HG03442 (cell line): ENCODE measurements around the gene NPIPA5.
"Not testable (repeated sequence)": the region's sequence is repeated elsewhere in the genome, so short reads cannot be mapped to it uniquely, and the experiment has no call there.

Experiments used
- ATAC-seq: cut with Tn5 transposase; IDR thresholded peaks from one replicate; pipeline ENCODE4 v1.9.1; 2021; ENCODE audit warnings: mild to moderate bottlenecking, moderate library complexity; ENCODE audit not compliant: unreplicated experiment

NPIPA5 gene

DNA sequence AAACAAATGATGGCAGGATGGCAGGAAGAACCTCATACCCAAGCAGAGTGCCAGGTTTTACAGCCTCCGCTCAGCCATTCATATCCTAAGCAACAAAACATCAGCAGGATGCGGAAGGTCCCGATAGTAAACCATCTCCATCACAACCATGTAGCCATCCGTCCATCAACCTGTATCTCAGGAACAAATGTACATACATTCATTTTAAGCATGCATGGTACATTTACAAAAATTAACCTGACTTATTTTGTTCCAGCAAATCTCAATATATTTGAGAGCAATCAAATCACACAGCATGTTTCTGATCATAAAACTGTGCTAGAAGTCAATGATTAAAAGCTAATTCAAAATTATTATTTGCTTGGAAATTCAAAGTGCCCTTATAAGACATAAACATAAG is at the start of gene NPIPA5:
Gene NPIPA5 (minus strand): TSS at position 101 of the 400 bp plus-strand sequence. CDS start 0 bp downstream, at position 101.
- ATAC-seq, result not testable (repeated sequence)

DNA sequence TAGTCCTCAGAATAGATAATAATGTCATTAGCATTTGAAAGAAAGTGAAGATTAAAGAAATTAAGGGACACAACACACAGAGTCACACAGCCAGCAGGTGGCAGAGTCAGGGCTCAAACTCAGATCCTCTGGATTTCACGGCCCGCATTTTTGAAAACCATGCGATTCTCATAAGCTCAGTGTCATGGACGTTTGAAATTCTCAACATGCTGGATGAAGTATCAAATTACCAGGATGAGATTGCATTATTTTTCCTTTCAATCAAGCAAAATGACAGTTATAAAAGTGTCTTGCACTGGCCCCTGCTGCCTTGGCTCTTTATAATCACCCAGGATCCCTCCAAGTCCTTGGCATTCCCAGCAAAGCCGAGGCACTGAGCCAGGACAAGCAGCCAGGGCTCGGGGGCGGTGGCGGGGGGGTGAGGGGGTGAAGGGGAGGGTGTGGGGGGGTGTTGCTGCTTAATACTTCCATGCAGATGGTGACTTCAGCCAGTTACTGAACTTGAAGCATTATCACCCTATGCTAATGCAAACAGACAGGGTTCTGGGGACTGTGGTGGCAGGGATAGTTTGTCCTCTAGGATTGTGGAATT is 49.6 kb upstream of the NPIPA5 start:
- ATAC-seq, result no peak

DNA sequence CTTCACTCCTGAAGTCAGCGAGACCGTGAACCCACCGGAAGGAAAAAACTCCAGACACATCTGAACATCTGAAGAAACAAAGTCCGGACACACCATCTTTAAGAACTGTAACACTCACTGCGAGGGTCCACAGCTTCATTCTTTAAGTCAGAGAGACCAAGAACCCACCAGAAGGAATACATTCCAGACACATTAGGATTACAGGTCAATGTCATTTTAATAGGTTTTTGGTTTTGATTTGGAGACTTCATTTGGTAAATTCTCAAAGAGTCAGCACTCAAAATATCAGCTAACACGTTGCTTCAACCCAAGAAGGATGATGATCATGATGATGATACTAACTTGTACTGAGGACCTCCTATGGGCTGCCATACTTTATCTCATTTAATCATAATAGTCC is 48.7 kb upstream of the NPIPA5 start:
- no peak for ATAC-seq

DNA sequence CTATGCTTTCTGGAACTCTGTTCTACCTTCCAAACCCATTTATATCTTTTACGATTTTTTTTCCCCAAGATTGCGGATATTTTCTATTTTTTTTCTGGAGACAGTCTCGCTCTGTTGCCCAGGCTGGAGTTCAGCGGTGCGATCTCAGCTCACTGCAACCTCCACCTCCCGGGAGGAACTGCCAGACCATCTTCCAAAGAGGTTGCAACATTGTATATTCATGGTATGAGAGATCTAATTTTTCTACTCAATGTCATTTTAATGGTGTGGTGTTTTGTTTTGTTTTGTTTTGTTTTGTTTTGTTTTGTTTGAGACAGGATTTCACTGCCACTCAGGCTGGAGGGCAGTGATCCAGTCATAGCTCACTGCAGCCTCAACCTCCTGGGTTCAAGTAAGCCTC is 47.8 kb upstream of the NPIPA5 start:
- ATAC-seq, result no peak

DNA sequence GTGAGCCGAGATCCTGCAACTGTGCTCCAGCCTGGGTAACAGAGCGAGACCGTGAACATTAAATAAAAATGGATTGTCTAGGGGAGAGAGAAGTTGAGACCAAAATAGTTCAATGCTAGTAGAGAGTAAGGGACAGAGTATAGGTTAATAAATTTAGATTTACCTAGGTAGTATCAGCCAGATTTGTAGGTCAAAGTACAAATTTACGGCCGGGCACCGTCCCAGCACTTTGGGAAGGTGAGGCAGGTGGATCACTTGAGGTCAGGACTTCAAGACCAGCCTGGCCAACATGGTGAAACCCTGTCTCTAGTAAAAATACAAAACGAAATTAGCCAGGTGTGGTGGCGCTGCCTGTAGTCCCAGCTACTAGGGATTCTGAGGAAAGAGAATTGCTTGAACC is 44.1 kb upstream of the NPIPA5 start:
- ATAC-seq, result no peak

DNA sequence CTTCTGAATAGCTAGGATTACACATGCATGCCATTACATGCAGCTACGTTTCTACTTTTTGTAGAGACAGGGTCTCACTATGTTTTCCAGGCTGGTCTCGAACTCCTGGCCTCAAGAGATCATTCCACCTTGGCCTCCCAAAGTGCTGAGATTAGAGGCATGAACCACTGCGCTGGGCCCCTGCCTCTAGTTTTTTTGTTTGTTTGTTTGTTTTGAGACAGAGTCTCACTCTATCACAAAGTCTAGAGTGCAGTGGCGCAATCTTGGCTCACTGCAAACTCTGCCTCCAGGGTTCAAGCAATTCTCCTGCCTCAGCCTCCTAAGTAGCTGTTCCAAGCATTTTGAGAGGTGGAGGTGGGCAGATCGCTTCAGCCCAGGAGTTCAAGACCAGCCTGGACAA is 43.6 kb upstream of the NPIPA5 start:
- ATAC-seq, result not testable (repeated sequence)

DNA sequence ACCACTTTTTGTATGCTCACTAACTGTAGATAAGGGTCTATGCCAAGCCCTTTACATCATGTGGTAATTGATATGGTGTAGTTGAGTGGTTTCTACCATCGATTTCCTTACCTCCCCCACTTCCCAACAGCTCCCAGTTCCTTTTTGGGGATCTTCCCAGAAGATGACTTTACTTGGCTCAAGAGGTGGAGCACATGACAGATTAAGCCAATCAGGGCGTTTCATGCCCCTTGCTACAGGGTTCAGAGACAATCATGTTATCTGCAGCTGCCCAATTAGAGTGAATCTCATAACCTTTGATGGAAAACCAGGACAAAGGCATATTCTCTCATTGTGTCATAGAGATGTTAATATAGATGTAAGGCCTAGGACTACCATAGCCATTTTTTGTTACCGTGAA is 40.1 kb upstream of the NPIPA5 start:
- ATAC-seq, result no peak

DNA sequence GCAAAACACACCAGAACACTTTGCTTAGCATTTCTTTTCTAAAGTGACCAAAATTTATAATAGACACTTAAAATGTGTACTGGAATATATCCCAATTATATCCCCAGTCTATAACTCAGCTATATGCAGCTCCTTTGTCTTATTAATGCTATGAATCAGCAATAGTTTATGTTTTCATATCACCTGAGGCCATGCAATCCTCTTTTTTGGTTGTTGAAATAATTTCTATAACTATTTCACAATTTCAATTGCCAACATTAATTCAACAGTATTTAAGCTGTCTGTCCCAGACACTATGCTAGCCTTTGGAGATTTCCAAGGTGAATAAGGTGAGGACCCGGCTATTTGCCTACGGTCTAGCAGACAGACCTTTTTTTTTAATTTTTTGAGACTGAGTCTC is 39.1 kb upstream of the NPIPA5 start:
- no peak for ATAC-seq

DNA sequence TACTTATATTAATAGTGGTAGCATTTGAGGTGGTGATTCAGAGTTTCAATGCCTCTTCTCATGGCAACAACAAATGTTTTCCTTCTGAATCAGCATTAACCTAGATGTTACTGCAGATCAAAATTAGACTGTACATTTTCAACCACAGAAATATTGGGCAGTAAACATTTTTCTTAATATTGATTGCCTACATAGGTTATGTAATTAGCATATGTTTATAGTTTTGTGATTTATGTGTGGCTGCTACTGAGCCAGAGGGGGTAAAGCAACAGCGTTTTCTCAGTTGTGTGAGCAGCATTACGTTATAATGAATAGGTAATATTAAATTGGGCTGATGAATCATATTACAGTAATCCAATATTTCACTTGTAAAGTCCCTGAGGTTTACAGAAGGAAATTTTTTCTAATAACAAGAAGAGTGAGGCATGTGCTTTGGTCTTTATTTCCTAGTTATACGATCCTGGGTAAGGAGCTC is 37.5 kb upstream of the NPIPA5 start:
- ATAC-seq, result no peak

DNA sequence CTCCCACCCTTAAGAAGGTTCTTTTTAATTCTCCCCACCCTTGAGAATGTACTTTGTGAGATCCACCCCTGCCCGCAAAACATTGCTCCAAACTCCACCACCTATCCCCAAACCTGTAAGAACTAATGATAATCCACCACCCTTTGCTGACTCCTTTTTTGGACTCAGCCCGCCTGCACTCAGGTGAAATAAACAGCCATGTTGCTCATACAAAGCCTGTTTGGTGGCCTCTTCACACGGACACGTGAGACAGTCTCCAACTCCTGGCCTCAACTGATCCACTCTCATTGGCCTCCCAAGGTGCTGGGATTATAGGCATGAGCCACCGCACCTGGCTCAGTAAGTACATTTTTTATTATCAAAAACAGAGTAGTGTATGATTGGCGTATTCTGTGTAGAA is 31.4 kb upstream of the NPIPA5 start:
- ATAC-seq, result not testable (repeated sequence)

DNA sequence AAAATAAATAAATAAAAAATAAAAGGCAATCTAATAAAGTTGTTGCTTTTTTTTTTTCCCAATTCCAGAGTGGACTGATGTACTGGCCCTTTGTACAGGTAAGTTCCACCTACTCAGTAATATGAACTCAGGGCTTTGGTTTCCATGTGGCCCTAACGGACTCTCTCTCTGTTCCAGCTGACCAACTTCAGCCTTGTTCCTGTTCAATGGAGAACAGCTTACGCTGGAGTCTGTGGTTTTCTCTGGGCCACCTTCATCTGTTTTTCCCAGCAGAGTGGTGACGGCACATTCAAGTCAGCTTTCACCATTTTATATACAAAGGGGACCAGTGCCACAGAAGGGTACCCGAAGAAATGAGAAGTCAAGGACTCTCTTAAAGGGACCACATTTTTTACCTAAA is 29.7 kb upstream of the NPIPA5 start:
- not testable (repeated sequence) for ATAC-seq

DNA sequence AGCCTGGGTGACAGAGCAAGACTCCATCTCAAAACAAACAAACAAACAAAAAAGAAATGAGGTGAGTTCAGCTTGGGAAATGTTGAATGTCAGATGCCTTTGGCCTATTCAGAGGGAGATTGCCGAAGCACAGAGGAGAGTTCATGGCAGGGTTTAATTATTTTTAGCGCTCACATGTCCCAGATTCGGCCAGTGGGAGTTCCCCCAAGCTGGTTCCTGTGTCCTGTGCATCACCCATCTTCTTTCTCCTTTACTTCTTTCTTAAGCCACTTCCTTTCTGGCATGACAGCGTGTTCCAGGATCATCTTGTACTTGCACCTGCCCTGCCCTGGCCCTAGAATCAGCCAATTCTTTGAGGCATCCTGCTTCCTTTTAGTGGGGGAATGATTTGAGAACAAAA is 26.7 kb upstream of the NPIPA5 start:
- ATAC-seq, result no peak

DNA sequence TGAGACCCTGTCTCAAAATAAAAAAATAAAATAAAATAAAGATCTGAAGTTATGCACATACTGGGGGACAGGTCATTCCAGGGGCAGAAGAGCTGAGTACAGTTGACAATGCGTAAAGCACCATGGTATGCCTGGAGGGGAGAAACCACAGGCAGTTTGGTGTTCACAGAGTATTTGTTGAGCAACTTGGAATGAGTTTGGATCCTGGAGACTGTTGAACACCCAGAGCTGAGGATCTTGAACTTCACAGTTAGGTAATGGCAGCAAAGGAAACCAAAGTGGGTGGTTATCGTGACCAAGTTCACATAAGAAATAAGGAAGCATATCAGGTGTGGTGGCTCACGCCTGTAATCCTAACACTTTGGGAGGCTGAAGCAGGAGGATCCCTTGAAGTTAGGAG is 26.0 kb upstream of the NPIPA5 start:
- ATAC-seq, result not testable (repeated sequence)

DNA sequence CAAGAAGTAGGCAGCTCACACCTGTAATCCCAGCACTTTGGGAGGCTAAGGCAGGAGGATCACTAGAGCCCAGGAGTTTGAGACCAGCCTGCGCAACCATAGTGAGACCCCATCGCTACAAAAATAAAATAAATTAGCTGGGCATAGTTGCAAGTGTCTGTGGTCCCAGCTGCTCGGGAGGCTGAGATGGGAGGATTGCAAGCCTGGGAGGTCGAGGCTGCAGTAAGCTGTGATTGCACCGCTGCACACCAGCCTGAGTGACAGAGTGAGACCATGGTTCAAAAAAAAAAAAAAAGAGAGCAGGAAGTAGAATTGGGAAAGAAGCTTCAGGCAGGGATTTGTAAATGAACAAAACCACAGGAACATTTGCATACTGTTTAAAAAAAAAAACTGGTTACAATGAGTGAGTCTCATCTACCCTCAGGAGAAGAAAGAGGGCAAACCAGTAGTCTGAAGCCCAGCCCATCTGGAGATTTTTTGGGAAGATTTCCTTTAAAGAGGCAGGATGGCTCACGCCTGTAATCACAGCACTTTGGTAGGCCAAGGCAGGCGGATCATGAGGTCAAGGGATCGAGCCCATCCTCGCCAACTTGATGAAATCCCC is 25.4 kb upstream of the NPIPA5 start:
- no peak for ATAC-seq

DNA sequence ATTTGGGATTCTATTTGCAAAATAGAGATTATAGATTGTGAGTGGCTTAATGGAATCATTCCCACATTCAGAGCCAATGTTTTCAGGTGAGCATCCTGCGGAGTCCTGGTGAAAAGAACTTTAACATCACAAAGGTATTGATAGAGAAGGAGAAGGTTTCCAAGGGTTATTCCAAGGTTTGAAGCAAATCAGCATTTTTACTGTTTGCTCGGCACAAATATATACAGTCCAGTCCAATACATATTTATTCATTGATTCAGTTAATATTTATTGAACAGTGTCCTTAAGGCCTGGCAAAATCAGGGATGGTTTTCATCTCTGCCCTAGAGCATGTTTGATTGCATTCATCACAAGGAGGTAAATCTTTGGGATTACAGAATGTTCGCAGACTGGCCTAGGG is 23.9 kb upstream of the NPIPA5 start:
- ATAC-seq, result no peak

DNA sequence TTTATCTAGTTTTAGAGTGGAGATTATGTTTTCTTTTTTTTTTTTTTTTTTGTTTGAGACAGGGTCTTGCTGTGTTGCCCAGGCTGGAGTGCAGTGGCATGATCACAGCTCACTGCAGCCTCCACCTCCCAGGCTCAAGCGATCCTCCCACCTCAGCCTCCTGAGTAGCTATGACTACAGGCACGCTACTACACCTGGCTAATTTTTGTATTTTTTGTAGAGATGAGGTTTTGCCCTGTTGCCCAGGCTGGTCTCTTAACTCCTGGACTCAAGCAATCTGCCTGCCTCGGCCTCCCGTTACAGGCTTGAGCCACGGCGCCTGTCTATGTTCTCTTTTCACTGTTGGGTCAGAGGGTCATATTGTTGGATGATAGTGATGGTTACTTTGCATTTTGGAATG is 22.2 kb upstream of the NPIPA5 start:
- ATAC-seq, result not testable (repeated sequence)

DNA sequence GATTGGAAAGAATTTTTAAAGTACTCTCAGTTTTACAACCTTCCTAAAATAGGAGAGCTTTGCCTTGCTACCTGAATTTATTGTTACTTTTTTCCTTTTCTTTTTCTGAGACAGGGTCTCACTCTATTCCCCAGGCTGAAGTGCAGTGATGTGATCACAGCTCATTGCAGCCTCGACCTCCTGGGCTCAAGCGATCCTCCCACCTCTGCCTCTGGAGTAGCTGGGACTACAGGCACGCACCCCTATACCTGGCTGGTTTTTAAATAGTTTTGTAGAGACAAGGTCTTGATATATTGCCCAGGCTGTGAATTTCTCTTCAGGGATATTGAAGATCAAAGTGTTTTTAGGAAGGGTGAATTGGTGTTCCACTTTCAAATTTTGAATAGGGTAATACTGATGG is 21.2 kb upstream of the NPIPA5 start:
- ATAC-seq, result no peak

DNA sequence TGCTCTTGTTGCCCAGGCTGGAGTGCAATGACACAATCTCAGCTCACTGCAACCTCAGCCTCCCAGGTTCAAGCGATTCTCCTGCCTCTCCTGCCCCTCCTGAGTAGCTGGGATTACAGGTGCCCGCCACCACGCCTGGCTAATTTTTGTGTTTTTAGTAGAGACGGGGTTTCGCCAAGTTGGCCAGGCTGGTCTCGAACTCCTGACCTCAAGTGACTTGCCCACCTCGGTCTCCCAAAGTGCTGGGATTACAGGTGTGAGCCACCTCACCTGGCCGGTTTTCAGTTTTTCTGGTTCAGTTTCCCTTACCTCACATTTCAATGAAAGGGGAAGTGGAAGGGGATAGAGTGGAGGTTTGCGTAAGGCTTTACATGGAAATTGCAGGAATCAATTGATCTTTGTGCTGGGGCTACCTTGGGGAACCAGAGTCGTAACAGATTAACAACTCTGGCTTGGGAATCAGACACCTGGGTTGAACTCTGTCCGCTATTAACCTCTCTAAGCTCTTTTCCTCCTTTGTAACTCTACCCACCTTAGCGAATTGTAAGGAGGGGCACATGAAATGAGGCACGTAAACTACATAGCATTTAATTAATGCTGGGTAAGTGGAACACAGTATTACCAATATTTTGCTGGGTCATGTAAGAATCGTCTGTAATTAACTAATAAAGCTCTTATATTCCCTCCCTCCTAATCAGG is 20.7 kb upstream of the NPIPA5 start:
- no peak for ATAC-seq

DNA sequence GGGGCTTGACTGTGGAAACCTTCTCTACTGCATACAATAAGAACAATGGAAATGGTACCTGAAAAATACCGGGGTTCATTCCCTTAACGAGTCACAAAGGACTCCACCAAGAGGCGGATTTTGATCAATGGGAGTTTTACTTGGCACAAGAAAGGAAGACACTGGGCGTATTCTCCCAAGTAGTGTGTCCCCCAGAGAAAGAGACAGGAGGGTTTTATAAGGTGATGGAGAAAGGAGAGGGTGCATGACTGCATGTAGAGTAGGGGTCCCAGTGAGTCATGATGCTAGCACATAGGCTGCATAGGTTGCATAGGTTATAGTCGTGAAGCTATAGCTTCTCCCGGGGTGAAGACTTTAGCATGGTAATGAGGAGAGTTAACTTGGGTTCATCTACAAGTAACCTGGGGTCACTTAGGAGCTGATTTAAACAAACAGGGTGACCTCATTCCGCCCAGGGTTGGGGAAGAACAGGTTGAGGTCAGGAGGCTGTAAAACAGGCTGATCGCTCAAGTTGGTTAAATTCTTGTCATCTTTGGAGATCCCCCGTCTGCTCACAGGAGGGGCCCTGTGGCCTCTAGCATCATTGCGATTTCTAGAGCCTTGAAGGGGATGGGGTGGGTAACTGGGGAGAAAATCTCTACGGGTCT is 19.0 kb upstream of the NPIPA5 start:
- no peak for ATAC-seq

DNA sequence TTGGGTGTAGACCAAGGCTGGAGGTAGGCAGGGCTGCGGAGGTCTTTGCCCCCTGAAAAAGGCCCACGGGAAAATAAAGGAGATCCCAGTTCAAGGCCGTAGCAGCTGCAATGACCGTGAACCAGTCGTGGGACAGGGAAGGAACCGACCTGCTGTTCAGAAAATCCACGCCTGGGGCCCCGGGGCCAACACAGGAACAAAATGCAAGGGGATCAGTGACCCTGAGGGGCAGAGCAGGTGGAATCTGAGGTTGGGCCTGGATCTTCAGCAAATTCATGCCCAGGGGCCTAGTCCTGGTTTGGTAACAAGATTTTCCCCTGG is 18.4 kb upstream of the NPIPA5 start:
- not testable (repeated sequence) for ATAC-seq

DNA sequence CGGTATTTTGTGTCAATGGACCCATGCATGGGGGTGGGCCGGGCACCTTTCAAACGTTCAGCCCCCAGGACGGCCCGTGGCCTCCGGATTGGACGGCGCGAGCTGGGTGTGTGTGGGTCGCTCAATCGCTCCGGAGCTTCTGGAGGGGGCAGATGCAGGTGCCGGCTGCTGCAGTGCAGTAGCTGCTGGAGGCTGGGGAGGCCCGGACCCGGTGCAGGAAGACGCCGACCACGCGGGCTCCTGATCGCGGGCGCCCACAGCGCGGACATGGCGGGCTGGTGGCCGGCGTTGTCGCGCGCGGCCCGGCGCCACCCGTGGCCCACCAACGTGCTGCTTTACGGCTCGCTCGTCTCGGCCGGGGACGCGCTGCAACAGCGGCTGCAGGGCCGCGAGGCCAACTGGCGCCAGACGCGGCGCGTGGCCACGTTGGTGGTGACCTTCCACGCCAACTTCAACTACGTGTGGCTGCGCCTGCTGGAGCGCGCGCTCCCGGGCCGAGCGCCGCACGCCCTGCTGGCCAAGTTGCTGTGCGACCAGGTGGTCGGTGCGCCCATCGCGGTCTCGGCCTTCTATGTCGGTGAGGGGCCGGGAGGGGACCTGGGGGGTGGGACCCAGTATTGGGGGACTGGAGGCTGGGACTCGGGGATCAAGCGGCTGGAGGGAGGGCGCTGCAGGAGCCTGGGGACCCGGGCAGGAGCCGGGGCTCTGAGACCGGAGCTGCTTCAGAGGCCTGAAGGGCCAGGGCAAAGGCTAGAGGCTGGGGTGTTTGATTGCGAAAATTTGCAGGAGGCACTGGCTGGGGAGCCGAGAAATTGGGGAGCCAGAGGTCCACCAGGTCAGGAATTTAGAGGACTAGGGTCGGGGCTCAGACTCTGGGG is 17.8 kb upstream of the NPIPA5 start, which contains the start of gene MPV17L:
Gene MPV17L (plus strand): TSS at position 124 of the 878 bp plus-strand sequence. CDS start 144 bp downstream, at position 268.
- ATAC-seq, result not testable (repeated sequence)
